ENCODE measurements around the gene TMCC1.
"Not testable (repeated sequence)": the region's sequence is repeated elsewhere in the genome, so short reads cannot be mapped to it uniquely, and the experiment has no call there.

The TMCC1 gene

DNA sequence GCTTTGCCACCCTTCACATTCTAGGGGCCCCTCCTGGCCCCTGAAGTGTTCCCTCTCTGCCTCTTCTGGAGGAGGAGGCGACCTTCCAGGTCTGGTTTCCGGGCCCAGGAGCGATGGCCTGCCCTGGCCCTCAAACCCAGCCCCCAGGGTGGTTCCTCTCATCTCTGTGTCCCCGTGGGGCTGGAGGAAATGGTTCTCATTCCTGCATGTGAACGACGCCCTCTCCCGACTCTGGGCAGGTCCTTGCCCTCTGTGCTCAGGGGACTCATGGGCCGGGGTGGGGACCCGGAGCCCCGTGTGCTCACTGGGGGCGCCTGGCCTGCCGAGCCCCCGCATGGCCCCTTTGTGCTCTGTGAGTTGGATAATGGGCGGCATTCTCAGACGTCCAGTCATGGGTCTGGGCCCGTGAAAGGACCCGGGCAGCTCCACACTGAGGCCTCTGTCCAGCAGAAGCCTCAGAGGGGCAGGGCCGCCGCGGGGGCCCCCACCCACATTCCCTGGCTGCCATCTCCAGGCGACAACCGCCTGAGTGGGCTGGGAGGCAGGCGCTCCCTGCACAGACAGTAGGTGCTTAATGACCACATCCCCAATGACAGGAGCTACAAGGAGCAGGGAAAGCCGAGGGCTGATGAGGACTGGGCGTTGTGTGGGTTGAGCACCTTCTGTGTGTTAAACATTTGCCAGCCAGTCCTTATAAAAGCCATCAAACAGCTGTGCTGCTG is 281.5 kb downstream of the TMCC1 start:
- H3K27ac ChIP-seq, result no peak overlapping the region

GRCh38 chr3:129611446-129611800 is 282.1 kb downstream of the TMCC1 start:
- TF ChIP-seq, protein P1, sequence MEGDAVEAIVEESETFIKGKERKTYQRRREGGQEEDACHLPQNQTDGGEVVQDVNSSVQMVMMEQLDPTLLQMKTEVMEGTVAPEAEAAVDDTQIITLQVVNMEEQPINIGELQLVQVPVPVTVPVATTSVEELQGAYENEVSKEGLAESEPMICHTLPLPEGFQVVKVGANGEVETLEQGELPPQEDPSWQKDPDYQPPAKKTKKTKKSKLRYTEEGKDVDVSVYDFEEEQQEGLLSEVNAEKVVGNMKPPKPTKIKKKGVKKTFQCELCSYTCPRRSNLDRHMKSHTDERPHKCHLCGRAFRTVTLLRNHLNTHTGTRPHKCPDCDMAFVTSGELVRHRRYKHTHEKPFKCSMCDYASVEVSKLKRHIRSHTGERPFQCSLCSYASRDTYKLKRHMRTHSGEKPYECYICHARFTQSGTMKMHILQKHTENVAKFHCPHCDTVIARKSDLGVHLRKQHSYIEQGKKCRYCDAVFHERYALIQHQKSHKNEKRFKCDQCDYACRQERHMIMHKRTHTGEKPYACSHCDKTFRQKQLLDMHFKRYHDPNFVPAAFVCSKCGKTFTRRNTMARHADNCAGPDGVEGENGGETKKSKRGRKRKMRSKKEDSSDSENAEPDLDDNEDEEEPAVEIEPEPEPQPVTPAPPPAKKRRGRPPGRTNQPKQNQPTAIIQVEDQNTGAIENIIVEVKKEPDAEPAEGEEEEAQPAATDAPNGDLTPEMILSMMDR (conservative IDR thresholded peaks at IDR 0.05), result no peak
- H3K27ac ChIP-seq, result no peak overlapping the region

More for the DNA sequence above, 281.5 kb downstream of the TMCC1 start:
- TF ChIP-seq, protein P1 (conservative IDR thresholded peaks at IDR 0.05), result no peak

DNA sequence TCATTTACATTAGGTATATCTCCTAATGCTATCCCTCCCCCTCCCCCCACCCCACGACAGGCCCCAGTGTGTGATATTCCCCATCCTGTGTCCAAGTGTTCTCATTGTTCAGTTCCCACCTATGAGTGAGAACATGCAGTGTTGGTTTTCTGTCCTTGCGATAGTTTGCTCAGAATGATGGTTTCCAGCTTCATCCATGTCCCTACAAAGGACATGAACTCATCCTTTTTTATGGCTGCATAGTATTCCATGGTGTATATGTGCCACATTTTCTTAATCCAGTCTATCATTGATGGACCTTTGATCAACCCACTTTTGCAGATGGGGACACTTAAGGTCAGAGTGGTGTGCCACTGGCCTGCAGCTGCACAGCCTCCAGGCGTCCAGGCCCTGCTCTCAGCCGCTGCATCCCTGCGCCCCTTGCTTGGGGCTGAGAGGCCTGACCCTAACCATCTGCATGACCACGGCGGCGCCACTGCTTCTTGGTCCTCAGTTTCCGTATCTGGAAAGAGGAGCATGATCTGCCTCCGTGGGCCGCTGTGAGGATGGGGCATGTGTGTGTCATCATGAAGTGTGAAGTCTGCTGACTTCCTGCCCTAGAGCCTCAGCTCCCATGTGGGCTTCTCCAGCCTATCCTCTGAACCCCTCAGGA is 282.6 kb downstream of the TMCC1 start:
- not testable (repeated sequence) for H3K27ac ChIP-seq

DNA sequence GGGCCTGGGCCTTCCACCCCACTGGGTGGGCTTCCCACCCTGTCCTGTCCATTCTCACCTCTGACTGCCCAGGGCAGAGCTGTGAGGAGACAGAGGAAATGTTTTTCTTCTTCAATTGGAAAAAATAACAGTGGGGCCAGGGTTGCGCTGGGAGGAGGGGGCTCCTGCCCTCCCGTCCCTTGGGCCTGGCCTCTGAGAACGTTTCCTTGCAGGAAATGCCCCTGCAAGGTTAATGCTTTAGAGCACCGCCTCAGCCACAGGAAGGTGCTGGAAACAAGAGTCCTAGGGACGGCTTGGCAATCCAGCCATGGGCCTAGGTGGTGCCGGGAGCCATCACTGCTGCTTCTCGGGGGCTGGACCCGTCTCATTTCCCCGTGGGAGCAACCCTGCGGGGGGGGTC is 283.2 kb downstream of the TMCC1 start:
- TF ChIP-seq, protein P1 (conservative IDR thresholded peaks at IDR 0.05), result no peak
- no peak overlapping the region for H3K27ac ChIP-seq

DNA sequence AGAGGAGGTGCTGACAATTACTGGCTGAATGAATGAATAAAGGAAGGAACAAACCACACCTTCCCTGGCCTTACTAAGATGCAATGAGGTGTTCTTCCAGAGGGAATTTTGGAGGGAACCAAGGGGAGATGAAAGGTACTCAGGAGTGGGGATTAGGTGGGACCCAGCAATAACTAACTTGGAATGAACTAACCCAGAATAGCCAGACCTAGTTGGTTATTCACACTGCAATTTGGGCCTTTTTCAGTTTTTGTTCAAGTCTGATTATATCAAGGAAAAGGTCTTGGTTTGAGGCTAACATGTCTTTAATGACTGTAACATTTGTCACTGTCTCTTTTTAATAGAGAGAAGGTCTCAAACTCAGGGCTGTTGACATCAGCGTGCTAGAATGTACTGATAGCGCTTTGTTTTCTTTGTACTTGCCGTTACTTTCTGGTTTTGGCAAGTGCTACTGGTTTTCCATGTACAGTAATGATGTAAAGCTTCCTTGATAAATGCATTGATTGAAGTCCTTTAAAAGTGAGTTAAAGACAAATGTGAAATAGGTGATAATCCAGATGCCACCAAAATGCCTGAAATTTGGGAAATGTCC is 283.8 kb downstream of the TMCC1 start:
- no peak overlapping the region for H3K27ac ChIP-seq
- TF ChIP-seq, protein P1 (conservative IDR thresholded peaks at IDR 0.05), result no peak

DNA sequence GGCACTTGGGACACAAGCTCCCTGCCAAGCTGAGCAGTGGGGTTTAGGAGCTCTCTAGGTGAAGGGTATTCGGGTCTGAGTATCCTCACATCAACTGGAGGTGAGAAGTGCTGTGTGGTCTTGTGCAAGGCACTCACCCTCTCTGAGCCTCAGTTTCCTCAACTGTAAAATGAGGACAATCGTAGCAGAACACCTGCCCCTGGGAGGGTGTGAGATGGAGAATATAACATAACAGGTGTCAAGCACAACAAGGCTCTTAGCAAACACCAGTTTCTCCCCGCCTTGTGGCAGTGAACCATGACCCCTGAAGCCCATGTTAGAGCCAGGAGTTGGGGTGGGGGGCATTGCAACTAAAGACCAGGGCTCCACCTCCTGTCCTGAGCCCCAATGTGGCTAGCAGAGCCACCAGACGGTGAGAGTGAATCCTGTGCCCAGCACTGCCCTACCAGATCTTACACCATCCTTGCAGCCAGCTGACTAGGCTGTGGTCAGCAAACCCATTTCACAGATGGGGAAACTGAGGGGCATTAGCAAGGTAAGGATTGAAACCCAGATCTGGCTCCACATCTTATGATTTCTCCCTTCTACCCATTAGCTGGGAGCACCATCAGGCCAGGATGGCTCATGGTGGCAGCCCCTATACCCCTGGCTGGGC is 284.4 kb downstream of the TMCC1 start:
- H3K27ac ChIP-seq, result no peak overlapping the region
- TF ChIP-seq, protein P1 (conservative IDR thresholded peaks at IDR 0.05), result no peak

DNA sequence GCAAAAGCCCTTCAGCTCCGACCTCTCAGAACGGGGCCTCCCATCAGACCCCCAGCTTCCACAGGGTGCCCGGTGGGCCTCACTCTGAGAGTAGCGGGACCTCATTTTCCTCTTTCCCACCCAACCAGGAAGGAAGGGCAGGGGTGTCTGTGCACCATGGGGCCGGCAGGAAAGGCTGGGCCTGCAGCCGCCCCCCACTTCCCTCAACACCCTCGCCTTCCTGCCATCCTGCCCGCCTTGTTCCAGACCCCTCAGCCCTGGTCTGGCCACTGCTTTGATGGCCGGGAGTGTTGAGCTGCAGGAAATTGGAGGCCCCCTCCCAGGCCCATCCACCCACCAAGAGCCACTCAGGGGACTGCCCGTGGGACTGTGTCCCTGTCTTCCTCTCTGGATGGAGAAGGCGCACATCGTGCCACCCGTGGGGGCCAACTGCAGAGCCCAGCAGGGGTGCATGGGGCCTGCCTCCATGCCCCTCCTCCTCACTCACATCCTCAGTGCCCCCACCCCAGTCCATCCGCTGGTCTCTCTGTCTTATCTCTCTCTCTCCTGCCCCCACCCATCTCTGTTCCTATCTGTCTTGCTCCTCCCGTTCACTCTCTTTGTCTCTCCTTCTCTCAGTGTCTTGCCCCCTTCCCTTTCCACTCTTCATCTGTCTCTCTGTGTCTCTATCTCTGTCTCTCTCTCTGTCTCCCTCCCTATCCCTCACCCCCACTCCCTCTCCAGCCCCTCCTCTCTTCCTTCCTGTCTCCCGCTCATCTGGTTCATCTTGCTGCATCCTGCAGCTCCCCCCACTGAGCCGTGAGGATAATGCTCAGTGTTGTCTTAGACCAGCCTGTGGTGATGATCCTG is 285.2 kb downstream of the TMCC1 start:
- H3K27ac ChIP-seq, result no peak overlapping the region
- TF ChIP-seq, protein P1 (conservative IDR thresholded peaks at IDR 0.05), result no peak
